H9 (cell line): ENCODE measurements around the gene DNAJC6. TPM values are rescaled to one million over a fixed set of nuclear protein-coding genes. Genes with fewer than 3 reads are reported as not detected.

Experiments
- DNase-seq: peaks from one replicate; pipeline ENCODE4 v3.0.0-alpha.2; 2017
- H2AFZ ChIP-seq: one replicate; pipeline ENCODE4 v1.6.1; 2013; ENCODE audit warnings: mild to moderate bottlenecking, low read length, control low read depth, moderate library complexity
- H2AK5ac ChIP-seq: 2 replicates; pipeline ENCODE4 v1.6.1; 2013; ENCODE audit warnings: low read length, control low read depth, mixed read lengths; ENCODE audit not compliant: insufficient read length
- H2BK120ac ChIP-seq: one replicate; pipeline ENCODE4 v1.6.1; 2013; ENCODE audit warnings: low read depth, mild to moderate bottlenecking, low read length, control low read depth, inconsistent platforms; ENCODE audit not compliant: poor library complexity, severe bottlenecking
- H2BK12ac ChIP-seq: 2 replicates; pipeline ENCODE4 v1.6.1; 2013; ENCODE audit warnings: low read length, control low read depth, mixed read lengths, low read depth; ENCODE audit not compliant: insufficient read length
- H2BK15ac ChIP-seq: 2 replicates; pipeline ENCODE4 v1.6.1; 2013; ENCODE audit warnings: low read depth, low read length, control low read depth
- H2BK20ac ChIP-seq: one replicate; pipeline ENCODE4 v1.6.1; 2013; ENCODE audit warnings: low read depth, mild to moderate bottlenecking, low read length, control low read depth, inconsistent platforms; ENCODE audit not compliant: poor library complexity, severe bottlenecking
- H2BK5ac ChIP-seq: 2 replicates; pipeline ENCODE4 v1.6.1; 2013; ENCODE audit warnings: low read length, control low read depth, mixed read lengths; ENCODE audit not compliant: insufficient read length
- H3K14ac ChIP-seq: 2 replicates; pipeline ENCODE4 v1.6.1; 2013; ENCODE audit warnings: low read length, control low read depth; ENCODE audit not compliant: insufficient read depth
- H3K18ac ChIP-seq: 2 replicates; pipeline ENCODE4 v1.6.1; 2013; ENCODE audit warnings: low read depth, mild to moderate bottlenecking, mixed read lengths, low read length, control low read depth; ENCODE audit not compliant: insufficient read length
- H3K23ac ChIP-seq: 2 replicates; pipeline ENCODE4 v1.6.1; 2013; ENCODE audit warnings: low read length, control low read depth, mixed read lengths, low read depth; ENCODE audit not compliant: insufficient read length
- H3K23me2 ChIP-seq: 2 replicates; pipeline ENCODE4 v1.6.1; 2013; ENCODE audit warnings: low read depth, mild to moderate bottlenecking, mixed read lengths, low read length, control low read depth; ENCODE audit not compliant: insufficient read length, poor library complexity, severe bottlenecking
- H3K27ac ChIP-seq: 2 replicates; pipeline ENCODE4 v1.5.1; 2013; ENCODE audit warnings: low read length, control low read depth, mixed read lengths, low read depth; ENCODE audit not compliant: insufficient read length
- H3K27me3 ChIP-seq: 2 replicates; pipeline ENCODE4 v1.6.1; 2013; ENCODE audit warnings: low read length, control low read depth, inconsistent platforms; ENCODE audit not compliant: insufficient read depth
- H3K4ac ChIP-seq: 2 replicates; pipeline ENCODE4 v1.6.1; 2013; ENCODE audit warnings: low read depth, mild to moderate bottlenecking, control low read depth, inconsistent platforms, low read length, moderate library complexity
- H3K4me1 ChIP-seq: 2 replicates; pipeline ENCODE4 v1.6.1; 2013; ENCODE audit warnings: low read length, control low read depth, inconsistent platforms; ENCODE audit not compliant: insufficient read depth
- H3K4me2 ChIP-seq: 2 replicates; pipeline ENCODE4 v1.6.1; 2013; ENCODE audit warnings: low read length, control low read depth, mixed read lengths; ENCODE audit not compliant: insufficient read length, insufficient read depth
- H3K56ac ChIP-seq: 2 replicates; pipeline ENCODE4 v1.6.1; 2013; ENCODE audit warnings: low read depth, mild to moderate bottlenecking, mixed read lengths, low read length, control low read depth; ENCODE audit not compliant: insufficient read length
- H3K79me1 ChIP-seq: 2 replicates; pipeline ENCODE4 v1.6.1; 2013; ENCODE audit warnings: low read depth, mild to moderate bottlenecking, moderate library complexity, low read length, control low read depth, inconsistent platforms; ENCODE audit not compliant: insufficient read depth, poor library complexity, severe bottlenecking
- H3K79me2 ChIP-seq: 2 replicates; pipeline ENCODE4 v1.6.1; 2013; ENCODE audit warnings: low read length, control low read depth, inconsistent platforms; ENCODE audit not compliant: insufficient read depth
- H3K9ac ChIP-seq: 2 replicates; pipeline ENCODE4 v1.6.1; 2013; ENCODE audit warnings: low read length, control low read depth, mixed read lengths; ENCODE audit not compliant: insufficient read length; ENCODE audit errors: extremely low read depth
- H3K9me3 ChIP-seq: one replicate; pipeline ENCODE4 v1.6.1; 2013; ENCODE audit warnings: low read depth, low read length, inconsistent platforms; ENCODE audit not compliant: control insufficient read depth
- H3T11ph ChIP-seq: one replicate; pipeline ENCODE4 v1.6.1; 2013; ENCODE audit warnings: mild to moderate bottlenecking, low read length, control low read depth, inconsistent platforms
- H4K20me1 ChIP-seq: one replicate; pipeline ENCODE4 v1.6.1; 2013; ENCODE audit not compliant: control insufficient read depth, insufficient read length, insufficient read depth
- H4K5ac ChIP-seq: 2 replicates; pipeline ENCODE4 v1.6.1; 2013; ENCODE audit warnings: low read depth, mild to moderate bottlenecking, mixed read lengths, low read length, control low read depth; ENCODE audit not compliant: insufficient read length
- H4K8ac ChIP-seq: replicated peaks from 2 replicates; pipeline ENCODE4 v1.6.1; 2013; ENCODE audit warnings: low read length, control low read depth, mixed read lengths, low read depth; ENCODE audit not compliant: insufficient read length
- H4K91ac ChIP-seq: 2 replicates; pipeline ENCODE4 v1.6.1; 2013; ENCODE audit warnings: low read depth, mild to moderate bottlenecking, moderate library complexity, mixed read lengths, low read length, control low read depth; ENCODE audit not compliant: insufficient read length
- H3K27ac Mint-ChIP-seq, 3 experiments: 2 replicates in 2 of 3; 3 replicates in 1 of 3; pipeline ENCODE4 v1.8.0; 2020 to 2021; ENCODE audit warnings: mixed read lengths in 3 of 3, mild to moderate bottlenecking in 1 of 3, moderate library complexity in 1 of 3
- H3K27me3 Mint-ChIP-seq: 2 replicates; pipeline ENCODE4 v1.8.0; 2021; ENCODE audit warnings: low read depth, mild to moderate bottlenecking, moderate library complexity, mixed read lengths
- H3K36me3 Mint-ChIP-seq, 3 experiments: 2 replicates in 2 of 3; 3 replicates in 1 of 3; pipeline ENCODE4 v1.8.0; 2020 to 2021; ENCODE audit warnings: low read depth in 3 of 3, mixed read lengths in 3 of 3; ENCODE audit not compliant: insufficient read depth in 1 of 3
- H3K4me1 Mint-ChIP-seq, 2 experiments: 2 replicates each; pipeline ENCODE4 v1.8.0; 2020; ENCODE audit warnings: mixed read lengths in 2 of 2
- H3K4me3 Mint-ChIP-seq, 2 experiments: 2 replicates in 1 of 2; 3 replicates in 1 of 2; pipeline ENCODE4 v1.8.0; 2020 to 2021; ENCODE audit warnings: mild to moderate bottlenecking in 2 of 2, mixed read lengths in 2 of 2, moderate library complexity in 1 of 2
- H3K9me3 Mint-ChIP-seq, 2 experiments: 2 replicates in 1 of 2; 3 replicates in 1 of 2; pipeline ENCODE4 v1.8.0; 2020; ENCODE audit warnings: mild to moderate bottlenecking in 2 of 2, mixed read lengths in 2 of 2, moderate library complexity in 1 of 2
- CTCF ChIP-seq: fragments of 200-600 bp; sonication (generic); conservative IDR thresholded peaks from 3 replicates; pipeline ENCODE4 v1.8.0; 2021; ENCODE audit warnings: antibody characterized with exemption, mild to moderate bottlenecking
- WGBS: extraction: QIAGEN DNeasy Blood & Tissue Kit; methylation state at CpG from one replicate; pipeline ENCODE4 v1.1.7; 2013; ENCODE audit warnings: missing lambda C conversion rate, low lambda C conversion rate, mixed read lengths; ENCODE audit not compliant: insufficient read length; ENCODE audit errors: extremely low coverage; 5-methylcytosine and 5-hydroxymethylcytosine counted together
- total RNA-seq: library from RNA; stranded (reverse); gene quantifications from 2 replicates; pipeline ENCODE4 v1.2.1, GENCODE V29; 2021

Gene DNAJC6
- total RNA-seq, 1 experiment from 2014 or later = 2.2 TPM

- H2BK15ac ChIP-seq = no peak overlapping the region
- H3T11ph ChIP-seq = no peak overlapping the region
- H3K4me1 ChIP-seq = peaks cover 3% of the 10 kb centered on the region; the same call in 1 of the 2 replicates
- Mint-ChIP-seq H3K4me1 (peaks cover 12 to 21% of the 10 kb centered on the region in 2 experiments), H3K4me3 (no peak overlapping the region), H3K27ac (peak overlapping the region in 2 of 3 experiments; percentile 8 to 41; a peak in 2 of 7 replicates), H3K27me3 (no peaks in the 10 kb centered on the region), H3K9me3 (no peaks in the 10 kb centered on the region), H3K36me3 (no peaks in the 10 kb centered on the region)
- no peak overlapping the region for H3K4ac ChIP-seq
- no peak overlapping the region for H4K5ac ChIP-seq
- no peaks in the 10 kb centered on the region for H4K20me1 ChIP-seq
- no peak overlapping the region for H3K9ac ChIP-seq
- no peak overlapping the region for H2AK5ac ChIP-seq
- no peaks in the 10 kb centered on the region for H3K79me2 ChIP-seq
- no peak for TF ChIP-seq CTCF
- H2BK20ac ChIP-seq = no peak overlapping the region
- H2BK120ac ChIP-seq = no peak overlapping the region
- no peaks in the 10 kb centered on the region for H3K23me2 ChIP-seq
- H4K91ac ChIP-seq = no peak overlapping the region
- no peaks in the 10 kb centered on the region for H3K27me3 ChIP-seq
- H4K8ac ChIP-seq = no peak overlapping the region
- H3K18ac ChIP-seq = no peak overlapping the region
- no peak overlapping the region for H3K56ac ChIP-seq
- no peak overlapping the region for H3K23ac ChIP-seq
- H3K14ac ChIP-seq = no peak overlapping the region
- H2BK12ac ChIP-seq = no peak overlapping the region
- no CpG with 5 or more reads among the region's 1 CpG for WGBS
- no peak overlapping the region for H2AFZ ChIP-seq
- no peaks in the 10 kb centered on the region for H3K9me3 ChIP-seq
- no peak overlapping the region for H2BK5ac ChIP-seq
- H3K79me1 ChIP-seq = no peaks in the 10 kb centered on the region
- no peak overlapping the region for H3K4me2 ChIP-seq
- no peak overlapping the region for H3K27ac ChIP-seq
- no peak for DNase-seq
Measured at GRCh38 chr1:65409314-65409713, 100.0 kb downstream of the DNAJC6 start.
